Heart right ventricle (tissue), 16 donors: ENCODE data around the gene EBNA1BP2. TPM values are rescaled to one million over a fixed set of nuclear protein-coding genes. Genes with fewer than 3 reads are reported as not detected.

Experiments
- ATAC-seq, 8 donors: fragments of 200-7000 bp; cut with Tn5 transposase; one replicate each; pipeline ENCODE4 v1.9.1; 2020; ENCODE audit warnings: mild to moderate bottlenecking in 8 of 8, moderate library complexity in 8 of 8, moderate number of reproducible peaks in 1 of 8
- DNase-seq, 2 donors: peaks; one replicate each; pipeline ENCODE4 v3.0.0-alpha.2; 2020
- H3K27ac ChIP-seq, 10 donors: fragments of 200-600 bp; sonication (generic) in 2 of 10; one replicate each; pipeline versions ENCODE4 v1.5.0 to v1.8.0; 2020 to 2022; ENCODE audit warnings: mild to moderate bottlenecking in 3 of 10
- H3K27me3 ChIP-seq, 7 donors: fragments of 200-600 bp; one replicate each; pipeline ENCODE4 v1.8.0; 2021 to 2022; ENCODE audit warnings: mild to moderate bottlenecking in 2 of 7
- H3K36me3 ChIP-seq, 9 donors: fragments of 200-600 bp; sonication (generic) in 1 of 9; one replicate each; pipeline versions ENCODE4 v1.5.0 to v1.8.0; 2020 to 2022; ENCODE audit warnings: mild to moderate bottlenecking in 2 of 9
- H3K4me1 ChIP-seq, 9 donors: fragments of 200-600 bp; sonication (generic) in 1 of 9; one replicate each; pipeline versions ENCODE4 v1.5.0 to v1.8.0; 2020 to 2022; ENCODE audit warnings: mild to moderate bottlenecking in 4 of 9
- H3K4me3 ChIP-seq, 10 donors: fragments of 200-600 bp; sonication (generic) in 2 of 10; one replicate each; pipeline versions ENCODE4 v1.5.0 to v1.8.0; 2020 to 2022; ENCODE audit warnings: mild to moderate bottlenecking in 7 of 10, moderate library complexity in 2 of 10
- H3K9me3 ChIP-seq, 11 donors: fragments of 200-600 bp in 10 of 11; sonication (generic) in 2 of 11; one replicate each; pipeline versions ENCODE4 v1.5.0 to v1.8.0; 2013 to 2022; ENCODE audit warnings: mild to moderate bottlenecking in 2 of 11, control low read depth in 1 of 11, moderate library complexity in 1 of 11
- WGBS, 2 donors: extraction: QIAGEN DNeasy Blood & Tissue Kit; methylation state at CpG; one replicate each; pipeline ENCODE4 v1.1.7; 2013; ENCODE audit warnings: inconsistent platforms in 1 of 2; 5-methylcytosine and 5-hydroxymethylcytosine counted together
- intact Hi-C, 10 donors: fragments of 100-400 bp; cut with DNase I; formaldehyde crosslinking; loops; one replicate each; pipeline versions ENCODE4 v1.11.1 to v1.14.2; 2022
- polyA plus RNA-seq, 2 donors: library from polyadenylated mRNA; stranded (reverse); fragments of 200-250 nt; gene quantifications; one replicate each; pipeline ENCODE4 v1.2.3, GENCODE V29; 2013
- total RNA-seq, 10 donors: library from RNA; stranded (reverse); fragmentation: NEBNext Ultra II Directional in 3 of 10; extraction: Animal tissue kit (Norgen Biotek cat#: 25700) in 3 of 10; gene quantifications; one replicate each; pipeline versions ENCODE4 v1.2.1 to v1.2.4, GENCODE V29; 2021 to 2023
- TF ChIP-seq, protein P1 (sequence below), 9 donors: fragments of 200-600 bp; sonication (generic) in 2 of 9; IDR thresholded peaks; one replicate each; pipeline versions ENCODE4 v1.5.0 to v1.8.0; 2021 to 2022; ENCODE audit warnings: antibody characterized with exemption in 9 of 9, mild to moderate bottlenecking in 5 of 9, moderate library complexity in 1 of 9
- donor health status: Arrhythmogenic right ventricular cardiomyopathy.
- donor health status: ischemic (EF 13 %, LVEDD 7.1; RV severe dilation, severe dysfunction).
- donor health status: healthy with polysubstance abuse.
- donor health status: DM: no; HTN: yes; CAD: no.
- donor health status: DM: no; HTN: no; CAD: no.
- donor health status: ischemic (EF 25% LVEDD 6.9; RV normal size, moderate dysfunction).
- donor health status: ischemic (EF 25% LVEDD 5.7; RV mildly dilated, moderate dysfunction).
- donor health status: healthy.
- donor health status: DM: yes; HTN: yes; CAD: no.
- donor health status: Ischemic cardiomyopathy.
- donor health status: ischemic (EF 35%, LVEDD 5.7; RV mildly dilated, moderate dysfunction).
- donor health status: nonischemic (EF 11% LVEDD 7.7; RV severe dilation, severe dysfunction).
- donor health status: DM: yes; HTN: yes; CAD: no.
- donor health status: PGD.
- donor health status: ischemic (EF 29% LVEDD 5.4; RV normal size, mild dysfunction).
- donor health status: nonischemic (EF 23%, LVEDD 6.1; RV moderate dilation, normal function).

Gene EBNA1BP2
- total and polyA plus RNA-seq, 12 donors: 18.8 to 121 (median 25.9) TPM

DNA sequence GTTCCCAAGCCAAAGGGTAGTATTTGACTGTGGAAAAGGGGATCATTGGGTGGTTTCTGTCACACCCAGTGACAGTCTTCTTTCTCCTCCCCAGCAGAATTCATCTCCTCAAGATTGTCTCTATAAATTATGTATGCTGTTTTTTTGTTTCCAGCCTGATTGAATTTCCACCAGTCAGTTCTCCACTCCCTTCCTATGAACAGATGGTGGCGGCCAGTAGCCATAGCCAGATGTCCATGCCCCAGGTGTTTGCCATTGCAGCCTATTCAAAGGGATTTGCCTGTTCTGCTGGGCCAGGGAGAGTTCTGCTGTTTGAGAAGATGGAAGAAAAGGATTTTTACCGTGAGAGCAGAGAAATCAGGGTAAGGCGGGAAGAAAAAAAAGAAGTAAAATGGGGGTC is 12.9 kb upstream of the EBNA1BP2 start:
- TF ChIP-seq, protein P1, sequence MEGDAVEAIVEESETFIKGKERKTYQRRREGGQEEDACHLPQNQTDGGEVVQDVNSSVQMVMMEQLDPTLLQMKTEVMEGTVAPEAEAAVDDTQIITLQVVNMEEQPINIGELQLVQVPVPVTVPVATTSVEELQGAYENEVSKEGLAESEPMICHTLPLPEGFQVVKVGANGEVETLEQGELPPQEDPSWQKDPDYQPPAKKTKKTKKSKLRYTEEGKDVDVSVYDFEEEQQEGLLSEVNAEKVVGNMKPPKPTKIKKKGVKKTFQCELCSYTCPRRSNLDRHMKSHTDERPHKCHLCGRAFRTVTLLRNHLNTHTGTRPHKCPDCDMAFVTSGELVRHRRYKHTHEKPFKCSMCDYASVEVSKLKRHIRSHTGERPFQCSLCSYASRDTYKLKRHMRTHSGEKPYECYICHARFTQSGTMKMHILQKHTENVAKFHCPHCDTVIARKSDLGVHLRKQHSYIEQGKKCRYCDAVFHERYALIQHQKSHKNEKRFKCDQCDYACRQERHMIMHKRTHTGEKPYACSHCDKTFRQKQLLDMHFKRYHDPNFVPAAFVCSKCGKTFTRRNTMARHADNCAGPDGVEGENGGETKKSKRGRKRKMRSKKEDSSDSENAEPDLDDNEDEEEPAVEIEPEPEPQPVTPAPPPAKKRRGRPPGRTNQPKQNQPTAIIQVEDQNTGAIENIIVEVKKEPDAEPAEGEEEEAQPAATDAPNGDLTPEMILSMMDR (IDR thresholded peaks at IDR 0.05): no peak
- Histone ChIP-seq H3K4me3 (no peak overlapping the region), H3K27me3 (no peaks in the 10 kb centered on the region), H3K4me1 (no peaks in the 10 kb centered on the region), H3K27ac (no peak overlapping the region), H3K36me3 (no peaks in the 10 kb centered on the region), H3K9me3 (no peaks in the 10 kb centered on the region)
- no peak for DNase-seq
- intact Hi-C loops: no loop called here
- ATAC-seq: no peak
- WGBS, 2 donors: 91 to 92% methylated on average over 3 of the region's 3 CpGs

DNA sequence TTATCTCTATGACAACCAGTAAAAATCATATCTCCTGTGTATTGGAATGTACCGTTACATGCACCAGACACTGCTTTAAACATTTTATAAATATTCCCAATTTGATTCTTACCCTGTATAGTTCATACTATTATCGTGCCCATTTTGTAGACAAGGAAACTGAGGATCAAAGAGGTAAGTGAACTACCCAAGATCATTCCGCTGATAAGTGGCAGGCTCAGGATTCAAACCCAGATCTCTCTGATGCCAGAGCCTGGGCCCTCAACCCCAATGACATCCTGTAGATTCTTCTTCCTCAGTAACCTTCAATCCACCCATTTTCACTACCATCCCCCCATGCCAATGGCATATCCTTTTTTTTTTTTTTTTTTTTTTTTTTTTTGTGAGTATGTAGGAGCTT is 12.3 kb upstream of the EBNA1BP2 start:
- WGBS, 2 donors: 97 to 98% methylated on average over 3 of the region's 3 CpGs
- Histone ChIP-seq H3K9me3 (no peaks in the 10 kb centered on the region), H3K27me3 (no peaks in the 10 kb centered on the region), H3K4me1 (no peaks in the 10 kb centered on the region), H3K36me3 (no peaks in the 10 kb centered on the region), H3K4me3 (no peak overlapping the region), H3K27ac (no peak overlapping the region)
- TF ChIP-seq, protein P1 (IDR thresholded peaks at IDR 0.05): no peak
- intact Hi-C loops: no loop called here
- DNase-seq (no peak), ATAC-seq (no peak)

DNA sequence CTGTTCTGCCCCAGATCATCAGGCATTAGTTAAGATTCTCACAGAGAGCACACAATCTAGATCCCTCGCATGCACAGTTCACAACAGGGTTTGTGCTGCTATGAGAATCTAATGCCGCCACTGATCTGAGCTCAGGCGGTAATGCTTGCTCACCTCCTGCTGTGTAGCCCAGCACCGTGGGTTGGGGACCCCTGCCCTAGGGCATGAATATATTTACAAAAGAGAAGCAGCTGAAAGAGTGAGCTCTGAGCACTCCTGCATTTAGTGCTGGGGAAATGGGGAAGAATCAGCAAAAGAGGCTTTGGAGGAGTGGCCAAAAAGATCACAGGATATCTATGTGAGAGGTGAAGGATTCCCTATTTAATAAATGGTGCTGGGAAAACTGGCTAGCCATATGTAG is 5.6 kb upstream of the EBNA1BP2 start:
- Histone ChIP-seq H3K4me3 (no peak overlapping the region), H3K27me3 (peaks cover 0 to 26% (median 0%) of the 10 kb centered on the region in 7 donors), H3K9me3 (no peaks in the 10 kb centered on the region), H3K27ac (no peak overlapping the region), H3K4me1 (peaks cover 0 to 6% (median 4%) of the 10 kb centered on the region in 9 donors), H3K36me3 (no peaks in the 10 kb centered on the region)
- intact Hi-C loops: no loop called here
- 55 to 57% methylated on average over 4 of the region's 4 CpGs for WGBS, 2 donors
- ATAC-seq: no peak
- TF ChIP-seq, protein P1 (IDR thresholded peaks at IDR 0.05): no peak
- no peak for DNase-seq

DNA sequence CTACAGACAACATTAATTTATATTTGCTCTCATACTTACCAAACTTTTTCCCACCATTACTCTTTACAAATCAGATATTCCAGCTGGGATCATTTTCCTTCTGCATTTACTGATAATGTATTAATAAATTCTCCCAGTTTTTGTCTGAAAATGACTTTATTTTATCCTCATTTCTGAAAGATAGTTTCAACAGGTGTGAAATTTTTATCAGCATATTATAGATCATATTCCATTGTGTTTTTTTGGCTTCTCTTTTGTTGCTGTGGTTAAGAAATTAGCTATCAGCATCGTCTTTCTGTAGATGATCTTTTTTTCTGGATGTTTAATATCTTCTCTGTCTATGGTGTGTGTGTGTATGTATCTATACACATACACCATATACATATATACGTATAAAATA is 2.8 kb upstream of the EBNA1BP2 start:
- Histone ChIP-seq H3K36me3 (peaks cover 0 to 9% (median 0%) of the 10 kb centered on the region in 9 donors), H3K9me3 (no peaks in the 10 kb centered on the region), H3K27me3 (peaks cover 0 to 26% (median 0%) of the 10 kb centered on the region in 7 donors), H3K4me1 (peaks cover 0 to 21% (median 16%) of the 10 kb centered on the region in 9 donors), H3K27ac (no peak overlapping the region), H3K4me3 (no peak overlapping the region)
- TF ChIP-seq, protein P1 (IDR thresholded peaks at IDR 0.05): no peak
- ATAC-seq (no peak), DNase-seq (no peak)
- intact Hi-C loops: no loop called here
- 86 to 90% methylated on average over 2 of the region's 2 CpGs for WGBS, 2 donors
